GM12878 (cell line): ENCODE measurements around the gene ADCY9. TPM values are rescaled to one million over a fixed set of nuclear protein-coding genes. Genes with fewer than 3 reads are reported as not detected.
"Not testable (repeated sequence)": the region's sequence is repeated elsewhere in the genome, so short reads cannot be mapped to it uniquely, and the experiment has no call there.

Experiments used
- ATAC-seq: fragments of 200-7000 bp; cut with Tn5 transposase; 3 replicates; pipeline ENCODE4 v1.9.1; 2020; ENCODE audit warnings: mild to moderate bottlenecking, moderate library complexity
- BruUV-seq: library from RNA; stranded (reverse); fragments of 400-500 nt; replicated peaks from 2 replicates; lab custom pipeline; 2021; lab: Mats Ljungman, UMichigan
- CTCF ChIA-PET: fragments of 300-600 bp; sonication (Branson Sonifier 250); formaldehyde crosslinking; extraction: SDS; loops from one replicate; lab custom pipeline; 2021; ENCODE audit warnings: inconsistent platforms; lab: Yijun Ruan, JAX
- POLR2A ChIA-PET: fragments of 350-600 bp; formaldehyde crosslinking; extraction: SDS; loops from one replicate; lab custom pipeline; 2021; ENCODE audit warnings: inconsistent platforms; lab: Charles Lee
- RAD21 ChIA-PET: fragments of 300-600 bp; sonication (Branson Sonifier 250); formaldehyde crosslinking; loops from one replicate; lab custom pipeline; 2023; ENCODE audit warnings: antibody characterized with exemption; ENCODE audit not compliant: unreplicated experiment; lab: Charles Lee
- SMC1A ChIA-PET: fragments of 300-600 bp; sonication (Branson Sonifier 250); formaldehyde crosslinking; loops from one replicate; lab custom pipeline; 2023; ENCODE audit not compliant: unreplicated experiment, uncharacterized antibody; lab: Charles Lee
- DNase-seq: peaks from one replicate; pipeline ENCODE4 v3.0.0-alpha.2; 2011; ENCODE audit warnings: low read depth, low spot score
- FAIRE-seq: peaks from 3 replicates; lab custom pipeline; 2011; peaks lifted over from hg19 to GRCh38; lab: Jason Lieb, UNC
- H2AFZ ChIP-seq: 2 replicates; pipeline ENCODE4 v1.6.0; 2011; ENCODE audit warnings: low read depth, low read length, control low read depth; ENCODE audit not compliant: control insufficient read depth
- H3K27ac ChIP-seq: 2 replicates; pipeline ENCODE4 v1.5.1; 2011; ENCODE audit warnings: control low read depth; ENCODE audit not compliant: control insufficient read depth, insufficient read depth
- H3K27me3 ChIP-seq, 2 experiments: replicated peaks in 1 of 2; 2 replicates each; pipeline versions ENCODE4 v1.6.0 to v1.6.1; 2011; ENCODE audit warnings: low read length in 1 of 2; ENCODE audit not compliant: control insufficient read depth in 2 of 2, insufficient read depth in 2 of 2
- H3K36me3 ChIP-seq, 2 experiments: 2 replicates each; pipeline ENCODE4 v1.5.1; 2011; ENCODE audit warnings: low read length in 1 of 2; ENCODE audit not compliant: control insufficient read depth in 2 of 2, insufficient read depth in 2 of 2
- H3K4me1 ChIP-seq: 2 replicates; pipeline ENCODE4 v1.6.1; 2011; ENCODE audit warnings: mild to moderate bottlenecking, low read length, moderate library complexity, mixed read lengths; ENCODE audit not compliant: control insufficient read depth, insufficient read depth
- H3K4me2 ChIP-seq: 2 replicates; pipeline ENCODE4 v1.6.0; 2011; ENCODE audit warnings: control low read depth; ENCODE audit not compliant: control insufficient read depth, insufficient read depth
- H3K4me3 ChIP-seq: fragments of 200-600 bp; sonication (generic); 2 replicates; pipeline ENCODE4 v1.5.1; 2016
- H3K79me2 ChIP-seq: 2 replicates; pipeline ENCODE4 v1.6.0; 2011; ENCODE audit warnings: low read length; ENCODE audit not compliant: control insufficient read depth, insufficient read depth
- H3K9ac ChIP-seq: 2 replicates; pipeline ENCODE4 v1.8.0; 2011; ENCODE audit warnings: low read length, control low read depth, mixed read lengths; ENCODE audit not compliant: control insufficient read depth, insufficient read depth
- H3K9me3 ChIP-seq: replicated peaks from 3 replicates; pipeline ENCODE4 v1.5.1; 2011; ENCODE audit warnings: mild to moderate bottlenecking, low read length; ENCODE audit not compliant: control insufficient read depth, insufficient read depth
- H4K20me1 ChIP-seq: 2 replicates; pipeline ENCODE4 v1.6.0; 2011; ENCODE audit not compliant: control insufficient read depth, insufficient read depth
- BACH1 ChIP-seq: fragments of 450-650 bp; IDR thresholded peaks from 2 replicates; pipeline ENCODE4 v1.6.1; 2017; ENCODE audit warnings: mild to moderate bottlenecking, borderline replicate concordance
- BHLHE40 ChIP-seq, 2 experiments: fragments of 450-650 bp in 1 of 2; IDR thresholded peaks; 2 replicates each; pipeline ENCODE4 v1.6.1; 2011 to 2017; ENCODE audit warnings: low read depth in 2 of 2, borderline replicate concordance in 1 of 2, improper control_type of control experiment in 1 of 2, low read length in 1 of 2, mild to moderate bottlenecking in 1 of 2
- ETV6 ChIP-seq, 2 experiments: fragments of 450-650 bp in 1 of 2; IDR thresholded peaks in 1 of 2; conservative IDR thresholded peaks in 1 of 2; 2 replicates each; pipeline ENCODE4 v1.6.1; 2014; ENCODE audit warnings: antibody characterized with exemption in 1 of 2, borderline replicate concordance in 1 of 2, low read depth in 1 of 2, mild to moderate bottlenecking in 1 of 2, moderate library complexity in 1 of 2
- IKZF2 ChIP-seq, 2 experiments: fragments of 450-650 bp; IDR thresholded peaks; 2 replicates each; pipeline ENCODE4 v1.6.1; 2017; ENCODE audit warnings: mild to moderate bottlenecking in 2 of 2, moderate library complexity in 2 of 2
- IRF4 ChIP-seq: IDR thresholded peaks from 2 replicates; pipeline ENCODE4 v1.6.1; 2011; ENCODE audit warnings: low read depth, low read length
- NFYA ChIP-seq: IDR thresholded peaks from 2 replicates; pipeline ENCODE4 v1.6.1; 2011; ENCODE audit warnings: low read depth, mild to moderate bottlenecking, low read length, improper control_type of control experiment, borderline replicate concordance
- RAD21 ChIP-seq: IDR thresholded peaks from 2 replicates; pipeline ENCODE4 v1.6.1; 2011; ENCODE audit warnings: mild to moderate bottlenecking, low read depth, low read length, moderate library complexity; ENCODE audit not compliant: insufficient read depth
- RUNX3 ChIP-seq: IDR thresholded peaks from 2 replicates; pipeline ENCODE4 v1.6.1; 2012; ENCODE audit warnings: low read length, inconsistent platforms
- SREBF2 ChIP-seq: IDR thresholded peaks from 2 replicates; pipeline ENCODE4 v1.6.1; 2012; ENCODE audit warnings: mild to moderate bottlenecking, low read length
- ZZZ3 ChIP-seq: IDR thresholded peaks from 2 replicates; pipeline ENCODE4 v1.6.1; 2011; ENCODE audit warnings: low read depth; ENCODE audit not compliant: control insufficient read depth, insufficient read length
- WGBS: methylation state at CpG from one replicate; pipeline ENCODE4 v1.1.6; 2016; ENCODE audit warnings: low lambda C conversion rate; ENCODE audit not compliant: insufficient replicate concordance, insufficient coverage; ENCODE audit errors: missing lambda C conversion rate; 5-methylcytosine and 5-hydroxymethylcytosine counted together
- in situ Hi-C: fragments of 300-500 bp; cut with MboI; formaldehyde crosslinking; loops from 9 replicates; pipeline ENCODE4 v1.14.3; 2018; ENCODE audit warnings: mixed read lengths
- intact Hi-C: fragments of 100-400 bp; cut with micrococcal nuclease; formaldehyde crosslinking; loops from one replicate; pipeline ENCODE4 v1.14.2; 2022; ENCODE audit not compliant: unreplicated experiment
- polyA plus RNA-seq, 11 experiments: library from polyadenylated mRNA; depleted of rRNA in 4 of 11; unstranded in 6 of 11; stranded (reverse) in 5 of 11; fragments of >200 nt; fragmentation: Nextera tagmentation in 4 of 11; fragmentation: Illumina TruSeq in 1 of 11; extraction: Ambion mirVana in 4 of 11; extraction: Trizol in 1 of 11; gene quantifications; 1 replicate in 1 of 11; 2 replicates in 10 of 11; pipeline versions ENCODE4 v1.2.1 to v1.2.3, GENCODE V29; 2011 to 2016; ENCODE audit warnings: inconsistent platforms in 2 of 11, missing spikeins in 2 of 11, low read depth in 1 of 11
- total RNA-seq, 4 experiments: library from RNA; depleted of rRNA in 3 of 4; stranded (reverse); fragments of >200 nt in 3 of 4; fragmentation: Illumina TruSeq in 1 of 4; extraction: Trizol in 1 of 4; gene quantifications; 2 replicates each; pipeline versions ENCODE4 v1.2.1 to v1.2.3, GENCODE V29; 2013 to 2021
- TF ChIP-seq, protein P1 (sequence below): fragments of 450-650 bp; formaldehyde crosslinking; IDR thresholded peaks from 2 replicates; pipeline ENCODE4 v1.4.0; 2020; ENCODE audit warnings: mild to moderate bottlenecking, moderate library complexity

Gene ADCY9
- total and polyA plus RNA-seq, 10 of the 15 experiments (the other 5 are each of a cell fraction or from before 2014, with no cell fraction given), result 0.09 to 0.41 (median 0.15) TPM; not detected in 3

DNA sequence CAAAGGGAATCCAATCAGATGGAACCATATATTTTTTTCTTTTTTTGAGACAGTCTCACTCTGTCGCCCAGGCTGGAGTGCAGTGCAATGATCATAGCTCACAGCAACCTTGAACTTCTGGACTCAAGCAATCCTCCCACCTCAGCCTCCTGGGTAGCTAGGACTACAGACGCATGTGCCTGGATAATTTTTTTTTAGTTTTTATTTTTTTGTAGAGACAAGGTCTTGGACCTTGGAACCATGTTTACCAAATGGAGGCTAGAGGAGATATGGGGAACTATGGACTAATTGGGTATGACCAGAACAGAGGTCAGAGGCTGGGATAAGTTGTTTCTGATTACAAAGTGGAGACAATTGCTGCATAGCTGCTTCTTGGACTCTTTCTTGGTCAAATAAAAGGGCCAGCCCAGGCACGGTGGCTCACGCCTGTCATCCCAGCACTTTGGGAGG, 41.2 kb upstream of the ADCY9 start:
- intact Hi-C loops (no loop called here), in situ Hi-C loops (no loop called here)
- TF ChIP-seq ETV6 (conservative IDR thresholded peaks at IDR 0.05 in 1 of 2, IDR thresholded peaks at IDR 0.05 in 1 of 2; ENCODE audit: borderline replicate concordance in 1 of 2, low read depth in 1 of 2) (no peak), ZZZ3 (no peak), RUNX3 (no peak), NFYA (no peak), IRF4 (no peak), SREBF2 (no peak), IKZF2 (IDR thresholded peaks at IDR 0.05) (no peak), BHLHE40 (IDR thresholded peaks at IDR 0.05; ENCODE audit: borderline replicate concordance in 1 of 2, low read depth in 2 of 2, low read length in 1 of 2) (no peak), RAD21 (no peak), BACH1 (no peak)
- TF ChIP-seq, protein P1, sequence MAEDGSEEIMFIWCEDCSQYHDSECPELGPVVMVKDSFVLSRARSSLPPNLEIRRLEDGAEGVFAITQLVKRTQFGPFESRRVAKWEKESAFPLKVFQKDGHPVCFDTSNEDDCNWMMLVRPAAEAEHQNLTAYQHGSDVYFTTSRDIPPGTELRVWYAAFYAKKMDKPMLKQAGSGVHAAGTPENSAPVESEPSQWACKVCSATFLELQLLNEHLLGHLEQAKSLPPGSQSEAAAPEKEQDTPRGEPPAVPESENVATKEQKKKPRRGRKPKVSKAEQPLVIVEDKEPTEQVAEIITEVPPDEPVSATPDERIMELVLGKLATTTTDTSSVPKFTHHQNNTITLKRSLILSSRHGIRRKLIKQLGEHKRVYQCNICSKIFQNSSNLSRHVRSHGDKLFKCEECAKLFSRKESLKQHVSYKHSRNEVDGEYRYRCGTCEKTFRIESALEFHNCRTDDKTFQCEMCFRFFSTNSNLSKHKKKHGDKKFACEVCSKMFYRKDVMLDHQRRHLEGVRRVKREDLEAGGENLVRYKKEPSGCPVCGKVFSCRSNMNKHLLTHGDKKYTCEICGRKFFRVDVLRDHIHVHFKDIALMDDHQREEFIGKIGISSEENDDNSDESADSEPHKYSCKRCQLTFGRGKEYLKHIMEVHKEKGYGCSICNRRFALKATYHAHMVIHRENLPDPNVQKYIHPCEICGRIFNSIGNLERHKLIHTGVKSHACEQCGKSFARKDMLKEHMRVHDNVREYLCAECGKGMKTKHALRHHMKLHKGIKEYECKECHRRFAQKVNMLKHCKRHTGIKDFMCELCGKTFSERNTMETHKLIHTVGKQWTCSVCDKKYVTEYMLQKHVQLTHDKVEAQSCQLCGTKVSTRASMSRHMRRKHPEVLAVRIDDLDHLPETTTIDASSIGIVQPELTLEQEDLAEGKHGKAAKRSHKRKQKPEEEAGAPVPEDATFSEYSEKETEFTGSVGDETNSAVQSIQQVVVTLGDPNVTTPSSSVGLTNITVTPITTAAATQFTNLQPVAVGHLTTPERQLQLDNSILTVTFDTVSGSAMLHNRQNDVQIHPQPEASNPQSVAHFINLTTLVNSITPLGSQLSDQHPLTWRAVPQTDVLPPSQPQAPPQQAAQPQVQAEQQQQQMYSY (CRISPR knock-in tag), result no peak
- 72% methylated on average over 4 of the region's 4 CpGs for WGBS
- H3K4me1 ChIP-seq, result no peaks in the 10 kb centered on the region
- no peaks in the 10 kb centered on the region for H4K20me1 ChIP-seq
- no peaks in the 10 kb centered on the region for H3K27me3 ChIP-seq
- ChIA-PET SMC1A (no interaction called here), CTCF (no interaction called here), RAD21 (no interaction called here), POLR2A (no interaction called here)
- H3K27ac ChIP-seq, result no peak overlapping the region
- no peaks in the 10 kb centered on the region for H3K79me2 ChIP-seq
- no peak for ATAC-seq
- no peak overlapping the region for H3K4me2 ChIP-seq
- no peak for FAIRE-seq
- H3K4me3 ChIP-seq, result no peak overlapping the region
- no peak overlapping the region for H3K9ac ChIP-seq
- no TSS peak for BruUV-seq
- H3K36me3 ChIP-seq, result no peaks in the 10 kb centered on the region
- DNase-seq, result no peak
- no peaks in the 10 kb centered on the region for H3K9me3 ChIP-seq
- H2AFZ ChIP-seq, result no peak overlapping the region

DNA sequence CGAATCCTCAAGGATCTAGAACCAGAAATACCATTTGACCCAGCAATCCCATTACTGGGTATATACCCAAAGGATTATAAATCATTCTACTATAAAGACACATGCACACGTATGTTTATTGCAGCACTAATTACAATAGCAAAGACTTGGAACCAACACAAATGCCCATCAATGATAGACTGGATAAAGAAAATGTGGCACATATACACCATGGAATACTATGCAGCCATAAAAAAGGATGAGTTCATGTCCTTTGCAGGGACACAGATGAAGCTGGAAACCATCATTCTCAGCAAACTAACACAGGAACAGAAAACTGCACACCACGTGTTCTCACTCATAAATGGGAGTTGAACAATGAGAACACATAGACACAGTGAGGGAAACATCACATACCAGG, 40.3 kb upstream of the ADCY9 start:
- POLR2A ChIA-PET, H3K27ac ChIP-seq, ATAC-seq, H3K4me2 ChIP-seq, H3K4me1 ChIP-seq, FAIRE-seq, H3K36me3 ChIP-seq, H3K9ac ChIP-seq, H3K4me3 ChIP-seq, H3K9me3 ChIP-seq, SMC1A ChIA-PET, H3K27me3 ChIP-seq, intact Hi-C loops, H2AFZ ChIP-seq, H3K79me2 ChIP-seq, in situ Hi-C loops, BruUV-seq, DNase-seq, H4K20me1 ChIP-seq, RAD21 ChIA-PET, CTCF ChIA-PET: not testable (repeated sequence)
- WGBS, result 35% methylated on average over 3 of the region's 3 CpGs
